ENCODE results near the gene ZBTB16.

DNA sequence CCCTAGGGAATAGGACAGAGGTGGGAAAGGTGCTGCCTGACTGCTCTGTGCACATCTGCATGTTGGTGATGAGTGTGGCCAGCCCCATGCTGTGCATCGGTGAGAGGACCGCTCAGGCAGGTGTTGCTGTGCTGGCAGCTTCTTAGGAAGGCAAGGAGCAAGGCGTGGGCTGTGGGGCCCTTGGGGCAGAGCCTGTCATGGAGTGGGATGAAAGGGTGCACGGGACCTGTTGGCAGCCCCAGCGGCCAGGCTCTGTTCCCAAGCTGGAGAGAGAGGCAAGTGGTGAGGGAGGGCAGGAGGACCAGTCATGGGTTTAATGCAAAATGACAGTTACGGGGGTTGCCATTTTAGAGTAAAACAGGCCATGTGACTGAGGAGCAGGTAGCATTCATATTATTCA lies 78.3 kb downstream of the ZBTB16 start:
- TF ChIP-seq ZNF670 (tag by site-specific recombination; IDR thresholded peaks at IDR 0.05; ENCODE audit: low read depth): no peak
- no peak for TF ChIP-seq ZNF169 (tag by site-specific recombination; IDR thresholded peaks at IDR 0.05)
- TF ChIP-seq, protein P1, sequence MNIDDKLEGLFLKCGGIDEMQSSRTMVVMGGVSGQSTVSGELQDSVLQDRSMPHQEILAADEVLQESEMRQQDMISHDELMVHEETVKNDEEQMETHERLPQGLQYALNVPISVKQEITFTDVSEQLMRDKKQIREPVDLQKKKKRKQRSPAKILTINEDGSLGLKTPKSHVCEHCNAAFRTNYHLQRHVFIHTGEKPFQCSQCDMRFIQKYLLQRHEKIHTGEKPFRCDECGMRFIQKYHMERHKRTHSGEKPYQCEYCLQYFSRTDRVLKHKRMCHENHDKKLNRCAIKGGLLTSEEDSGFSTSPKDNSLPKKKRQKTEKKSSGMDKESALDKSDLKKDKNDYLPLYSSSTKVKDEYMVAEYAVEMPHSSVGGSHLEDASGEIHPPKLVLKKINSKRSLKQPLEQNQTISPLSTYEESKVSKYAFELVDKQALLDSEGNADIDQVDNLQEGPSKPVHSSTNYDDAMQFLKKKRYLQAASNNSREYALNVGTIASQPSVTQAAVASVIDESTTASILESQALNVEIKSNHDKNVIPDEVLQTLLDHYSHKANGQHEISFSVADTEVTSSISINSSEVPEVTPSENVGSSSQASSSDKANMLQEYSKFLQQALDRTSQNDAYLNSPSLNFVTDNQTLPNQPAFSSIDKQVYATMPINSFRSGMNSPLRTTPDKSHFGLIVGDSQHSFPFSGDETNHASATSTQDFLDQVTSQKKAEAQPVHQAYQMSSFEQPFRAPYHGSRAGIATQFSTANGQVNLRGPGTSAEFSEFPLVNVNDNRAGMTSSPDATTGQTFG (tag by site-specific recombination; IDR thresholded peaks at IDR 0.05; ENCODE audit: borderline replicate concordance): no peak
- TF ChIP-seq ZNF23 (tag by site-specific recombination; IDR thresholded peaks at IDR 0.05; ENCODE audit: borderline replicate concordance): no peak
- TF ChIP-seq, protein P2, sequence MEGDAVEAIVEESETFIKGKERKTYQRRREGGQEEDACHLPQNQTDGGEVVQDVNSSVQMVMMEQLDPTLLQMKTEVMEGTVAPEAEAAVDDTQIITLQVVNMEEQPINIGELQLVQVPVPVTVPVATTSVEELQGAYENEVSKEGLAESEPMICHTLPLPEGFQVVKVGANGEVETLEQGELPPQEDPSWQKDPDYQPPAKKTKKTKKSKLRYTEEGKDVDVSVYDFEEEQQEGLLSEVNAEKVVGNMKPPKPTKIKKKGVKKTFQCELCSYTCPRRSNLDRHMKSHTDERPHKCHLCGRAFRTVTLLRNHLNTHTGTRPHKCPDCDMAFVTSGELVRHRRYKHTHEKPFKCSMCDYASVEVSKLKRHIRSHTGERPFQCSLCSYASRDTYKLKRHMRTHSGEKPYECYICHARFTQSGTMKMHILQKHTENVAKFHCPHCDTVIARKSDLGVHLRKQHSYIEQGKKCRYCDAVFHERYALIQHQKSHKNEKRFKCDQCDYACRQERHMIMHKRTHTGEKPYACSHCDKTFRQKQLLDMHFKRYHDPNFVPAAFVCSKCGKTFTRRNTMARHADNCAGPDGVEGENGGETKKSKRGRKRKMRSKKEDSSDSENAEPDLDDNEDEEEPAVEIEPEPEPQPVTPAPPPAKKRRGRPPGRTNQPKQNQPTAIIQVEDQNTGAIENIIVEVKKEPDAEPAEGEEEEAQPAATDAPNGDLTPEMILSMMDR (tag by site-specific recombination; IDR thresholded peaks at IDR 0.05): no peak
- TF ChIP-seq ZFP41 (tag by site-specific recombination; IDR thresholded peaks at IDR 0.05; ENCODE audit: borderline replicate concordance): no peak

Data from HEK293 (cell line).